ENCODE data around the gene SRGAP1.

SRGAP1 gene

DNA sequence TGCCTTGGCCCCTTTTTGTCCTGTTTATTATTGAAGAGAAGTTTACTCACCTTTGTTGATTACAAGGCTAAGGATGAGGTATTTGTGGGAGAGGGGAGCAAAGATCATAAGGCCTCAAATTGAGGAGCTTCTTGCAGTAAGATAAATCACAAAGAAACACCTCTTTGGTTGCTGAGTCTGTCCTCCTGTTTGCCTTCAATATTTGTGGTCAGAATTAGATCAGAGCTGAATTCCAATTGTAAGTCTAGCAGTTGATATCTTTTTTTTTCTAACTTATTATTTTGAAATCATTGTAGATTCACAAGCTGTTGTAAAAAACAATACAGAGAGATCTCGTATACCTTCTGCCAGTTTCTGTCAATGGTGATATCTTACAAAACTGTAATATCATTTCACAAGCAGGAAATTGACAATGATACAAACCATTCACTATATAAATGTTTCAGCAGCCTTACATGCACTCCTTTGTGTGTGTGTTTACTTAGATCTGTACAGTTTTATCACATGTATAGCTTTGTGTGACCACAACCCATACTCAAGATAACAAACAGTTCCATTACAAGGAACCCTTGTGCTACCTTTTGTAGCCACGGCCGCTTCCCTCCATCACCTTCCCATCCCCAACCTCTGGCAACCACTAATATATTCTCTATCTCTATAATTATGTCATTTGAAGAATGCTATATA, 280.2 kb downstream of the SRGAP1 start:
- Histone ChIP-seq H3K4me3 (ENCODE audit: low read depth, low read length, poor library complexity, severe bottlenecking) (no peak overlapping the region), H3K4me2 (ENCODE audit: low read length) (no peak overlapping the region), H3K79me2 (ENCODE audit: insufficient read depth, low read length) (no peaks in the 10 kb centered on the region), H3K9me3 (ENCODE audit: low read length) (no peaks in the 10 kb centered on the region), H4K20me1 (ENCODE audit: insufficient read depth, low read length) (no peaks in the 10 kb centered on the region), H3K27ac (ENCODE audit: low read depth, low read length, poor library complexity, severe bottlenecking) (no peak overlapping the region), H3K9ac (ENCODE audit: low read length) (no peak overlapping the region), H3F3A (ENCODE audit: insufficient read depth, low read length) (no peaks in the 10 kb centered on the region), H3K36me3 (ENCODE audit: insufficient read depth, low read length) (no peaks in the 10 kb centered on the region), H3K4me1 (ENCODE audit: insufficient read depth, low read length, severe bottlenecking) (no peaks in the 10 kb centered on the region), H3K27me3 (ENCODE audit: insufficient read depth, low read length) (no peaks in the 10 kb centered on the region), H2AFZ (ENCODE audit: low read length) (no peak overlapping the region), H3K9me2 (ENCODE audit: low read depth, low read length) (no peaks in the 10 kb centered on the region)
- TF ChIP-seq, protein P1, sequence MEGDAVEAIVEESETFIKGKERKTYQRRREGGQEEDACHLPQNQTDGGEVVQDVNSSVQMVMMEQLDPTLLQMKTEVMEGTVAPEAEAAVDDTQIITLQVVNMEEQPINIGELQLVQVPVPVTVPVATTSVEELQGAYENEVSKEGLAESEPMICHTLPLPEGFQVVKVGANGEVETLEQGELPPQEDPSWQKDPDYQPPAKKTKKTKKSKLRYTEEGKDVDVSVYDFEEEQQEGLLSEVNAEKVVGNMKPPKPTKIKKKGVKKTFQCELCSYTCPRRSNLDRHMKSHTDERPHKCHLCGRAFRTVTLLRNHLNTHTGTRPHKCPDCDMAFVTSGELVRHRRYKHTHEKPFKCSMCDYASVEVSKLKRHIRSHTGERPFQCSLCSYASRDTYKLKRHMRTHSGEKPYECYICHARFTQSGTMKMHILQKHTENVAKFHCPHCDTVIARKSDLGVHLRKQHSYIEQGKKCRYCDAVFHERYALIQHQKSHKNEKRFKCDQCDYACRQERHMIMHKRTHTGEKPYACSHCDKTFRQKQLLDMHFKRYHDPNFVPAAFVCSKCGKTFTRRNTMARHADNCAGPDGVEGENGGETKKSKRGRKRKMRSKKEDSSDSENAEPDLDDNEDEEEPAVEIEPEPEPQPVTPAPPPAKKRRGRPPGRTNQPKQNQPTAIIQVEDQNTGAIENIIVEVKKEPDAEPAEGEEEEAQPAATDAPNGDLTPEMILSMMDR (IDR thresholded peaks at IDR 0.05; ENCODE audit: low read length): no peak
- TF ChIP-seq EZH2 (IDR thresholded peaks at IDR 0.05; ENCODE audit: borderline replicate concordance, low read length): no peak

DNA sequence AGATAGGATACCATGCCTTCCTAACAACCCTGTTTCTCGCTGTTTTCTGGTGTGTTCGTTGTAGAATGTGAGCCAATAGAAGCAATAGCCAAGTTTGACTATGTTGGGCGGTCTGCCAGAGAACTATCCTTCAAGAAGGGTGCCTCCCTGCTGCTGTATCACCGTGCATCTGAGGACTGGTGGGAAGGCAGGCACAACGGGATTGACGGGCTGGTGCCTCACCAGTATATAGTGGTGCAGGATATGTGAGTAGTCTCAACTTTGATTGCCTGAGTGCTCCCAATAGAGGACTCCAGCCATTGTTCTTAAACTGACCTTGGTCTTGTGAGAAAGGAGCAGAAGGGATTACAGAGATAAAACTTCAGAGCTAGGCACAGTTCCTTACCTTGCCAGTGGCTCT, 281.4 kb downstream of the SRGAP1 start:
- Histone ChIP-seq H3K4me3 (ENCODE audit: low read depth, low read length, poor library complexity, severe bottlenecking) (no peak overlapping the region), H3K79me2 (ENCODE audit: insufficient read depth, low read length) (no peaks in the 10 kb centered on the region), H2AFZ (ENCODE audit: low read length) (no peak overlapping the region), H3K27ac (ENCODE audit: low read depth, low read length, poor library complexity, severe bottlenecking) (no peak overlapping the region), H3K4me2 (ENCODE audit: low read length) (no peak overlapping the region), H4K20me1 (ENCODE audit: insufficient read depth, low read length) (no peaks in the 10 kb centered on the region), H3K4me1 (ENCODE audit: insufficient read depth, low read length, severe bottlenecking) (no peaks in the 10 kb centered on the region), H3K36me3 (ENCODE audit: insufficient read depth, low read length) (no peaks in the 10 kb centered on the region), H3K9me2 (ENCODE audit: low read depth, low read length) (no peaks in the 10 kb centered on the region), H3K9ac (ENCODE audit: low read length) (no peak overlapping the region), H3F3A (ENCODE audit: insufficient read depth, low read length) (no peaks in the 10 kb centered on the region), H3K27me3 (ENCODE audit: insufficient read depth, low read length) (no peaks in the 10 kb centered on the region), H3K9me3 (ENCODE audit: low read length) (no peaks in the 10 kb centered on the region)
- TF ChIP-seq, protein P1 (IDR thresholded peaks at IDR 0.05; ENCODE audit: low read length): no peak
- no peak for TF ChIP-seq EZH2 (IDR thresholded peaks at IDR 0.05; ENCODE audit: borderline replicate concordance, low read length)

DNA sequence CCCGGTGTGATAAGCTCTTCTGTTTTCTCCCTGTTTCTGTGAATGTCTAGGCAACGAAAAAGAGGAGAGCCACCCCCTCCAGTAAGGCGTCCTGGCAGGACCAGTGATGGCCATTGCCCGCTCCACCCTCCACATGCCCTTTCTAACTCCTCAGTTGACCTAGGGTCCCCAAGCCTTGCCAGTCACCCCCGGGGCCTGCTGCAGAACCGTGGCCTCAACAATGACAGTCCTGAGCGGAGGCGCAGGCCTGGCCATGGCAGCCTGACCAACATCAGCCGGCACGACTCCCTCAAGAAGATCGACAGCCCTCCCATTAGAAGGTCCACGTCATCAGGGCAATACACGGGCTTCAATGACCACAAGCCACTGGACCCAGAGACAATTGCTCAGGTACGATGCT, 283.3 kb downstream of the SRGAP1 start:
- Histone ChIP-seq H3K9ac (ENCODE audit: low read length) (no peak overlapping the region), H3K4me1 (ENCODE audit: insufficient read depth, low read length, severe bottlenecking) (no peaks in the 10 kb centered on the region), H3K4me3 (ENCODE audit: low read depth, low read length, poor library complexity, severe bottlenecking) (no peak overlapping the region), H2AFZ (ENCODE audit: low read length) (no peak overlapping the region), H3K9me3 (ENCODE audit: low read length) (no peaks in the 10 kb centered on the region), H3K4me2 (ENCODE audit: low read length) (no peak overlapping the region), H3K36me3 (ENCODE audit: insufficient read depth, low read length) (no peaks in the 10 kb centered on the region), H3K27ac (ENCODE audit: low read depth, low read length, poor library complexity, severe bottlenecking) (no peak overlapping the region), H3K79me2 (ENCODE audit: insufficient read depth, low read length) (no peaks in the 10 kb centered on the region), H4K20me1 (ENCODE audit: insufficient read depth, low read length) (no peaks in the 10 kb centered on the region), H3F3A (ENCODE audit: insufficient read depth, low read length) (no peaks in the 10 kb centered on the region), H3K9me2 (ENCODE audit: low read depth, low read length) (no peaks in the 10 kb centered on the region), H3K27me3 (ENCODE audit: insufficient read depth, low read length) (no peaks in the 10 kb centered on the region)
- TF ChIP-seq EZH2 (IDR thresholded peaks at IDR 0.05; ENCODE audit: borderline replicate concordance, low read length): no peak
- TF ChIP-seq, protein P1 (IDR thresholded peaks at IDR 0.05; ENCODE audit: low read length): no peak

All from OCI-LY1 (cell line).